ENCODE data around the gene MXD4.
"Not testable (repeated sequence)": the region's sequence is repeated elsewhere in the genome, so short reads cannot be mapped to it uniquely, and the experiment has no call there.

- not testable (repeated sequence) for TF ChIP-seq CTCF, POLR2A (IDR thresholded peaks at IDR 0.05)
These were observed 59.1 kb downstream of the MXD4 start for GRCh38 chr4:2202789-2203188.

Measured in heart left ventricle (tissue), 13 donors.